MM.1S (cell line): ENCODE data around the gene RTRAF.

ENCODE experiments used
- CTCF ChIP-seq: fragments of 300-600 bp; sonication (generic); IDR thresholded peaks from 2 replicates; pipeline ENCODE4 v1.5.1; 2016; ENCODE audit warnings: antibody characterized with exemption, low read length, mixed read lengths
- EZH2 ChIP-seq: fragments of 300-600 bp; sonication (generic); optimal IDR thresholded peaks from 2 replicates; pipeline ENCODE3; 2017; ENCODE audit warnings: low read depth, mild to moderate bottlenecking, antibody characterized with exemption, low read length, mixed read lengths

DNA sequence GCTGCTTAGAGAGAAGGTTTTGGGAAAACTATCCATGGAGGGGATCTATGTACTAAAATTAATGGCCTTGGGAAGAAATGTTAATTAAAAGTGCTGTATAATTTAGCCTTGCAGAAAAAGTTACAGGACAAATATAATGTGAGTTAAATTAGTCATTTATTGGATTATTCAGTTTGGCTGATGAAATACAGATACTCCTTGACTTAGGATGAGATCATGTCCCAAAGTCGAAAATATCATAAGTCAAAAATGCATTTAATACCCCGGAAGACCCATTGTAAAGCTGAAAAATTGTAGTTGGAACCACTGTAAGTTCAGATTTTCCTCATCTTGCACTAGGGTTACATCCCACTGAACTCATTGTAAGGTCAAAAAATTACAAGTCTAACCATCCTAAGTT lies 9.7 kb downstream of the RTRAF start:
- TF ChIP-seq CTCF (no peak), EZH2 (no peak)
